ENCODE data around the gene AMH. TPM values are rescaled to one million over a fixed set of nuclear protein-coding genes. Genes with fewer than 3 reads are reported as not detected.

Gene AMH
- total RNA-seq, 1 donor = under 0.01 TPM

- Histone ChIP-seq H3K4me3 (ENCODE audit: insufficient read depth, low read length) (no peak overlapping the region), H3K4me2 (ENCODE audit: insufficient read depth, low read length) (no peak overlapping the region)
- TF ChIP-seq CTCF (IDR thresholded peaks at IDR 0.05; ENCODE audit: extremely low read depth, low read depth, low read length) = no peak
Observed at GRCh38 chr19:2283835-2284507, 34.8 kb downstream of the AMH start.

GRCh38 chr19:2286402-2287140, 37.4 kb downstream of the AMH start:
- Histone ChIP-seq H3K27ac (ENCODE audit: low read depth, low read length) (no peak overlapping the region), H3K4me3 (ENCODE audit: insufficient read depth, low read length) (no peak overlapping the region), H4K20me1 (ENCODE audit: insufficient read depth, low read length) (peaks cover 75% of the 10 kb centered on the region), H2AFZ (ENCODE audit: low read length) (no peak overlapping the region), H3K27me3 (ENCODE audit: insufficient read depth, low read length) (peaks cover 32% of the 10 kb centered on the region), H3K4me1 (ENCODE audit: insufficient read depth, low read length) (peaks cover 7% of the 10 kb centered on the region), H3K9me3 (ENCODE audit: low read depth, low read length) (no peaks in the 10 kb centered on the region), H3K79me2 (ENCODE audit: insufficient read depth, low read length) (no peaks in the 10 kb centered on the region), H3K4me2 (ENCODE audit: insufficient read depth, low read length) (no peak overlapping the region), H3K36me3 (ENCODE audit: insufficient read depth, low read length) (no peaks in the 10 kb centered on the region)
- no peak for TF ChIP-seq CTCF (IDR thresholded peaks at IDR 0.05; ENCODE audit: extremely low read depth, low read depth, low read length)
- peak; percentile 73 for DNase-seq (ENCODE audit: insufficient read length, low spot score, missing footprints)

More at GRCh38 chr19:2283835-2284507, 34.8 kb downstream of the AMH start:
- H4K20me1 ChIP-seq (ENCODE audit: insufficient read depth, low read length) = peaks cover 59% of the 10 kb centered on the region
- H3K9me3 ChIP-seq (ENCODE audit: low read depth, low read length) = no peaks in the 10 kb centered on the region
- H3K4me1 ChIP-seq (ENCODE audit: insufficient read depth, low read length) = peaks cover 7% of the 10 kb centered on the region
- peaks cover 7% of the 10 kb centered on the region for H3K27me3 ChIP-seq (ENCODE audit: insufficient read depth, low read length)
- H3K79me2 ChIP-seq (ENCODE audit: insufficient read depth, low read length) = no peaks in the 10 kb centered on the region
- H3K27ac ChIP-seq (ENCODE audit: low read depth, low read length) = no peak overlapping the region
- DNase-seq (ENCODE audit: insufficient read length, low spot score, missing footprints) = peak; percentile 10
- H3K36me3 ChIP-seq (ENCODE audit: insufficient read depth, low read length) = no peaks in the 10 kb centered on the region
- no peak overlapping the region for H2AFZ ChIP-seq (ENCODE audit: low read length)

GRCh38 chr19:2287585-2288337, 38.6 kb downstream of the AMH start:
- TF ChIP-seq CTCF (IDR thresholded peaks at IDR 0.05; ENCODE audit: extremely low read depth, low read depth, low read length) = no peak
- H3K27me3 ChIP-seq (ENCODE audit: insufficient read depth, low read length) = peaks cover 36% of the 10 kb centered on the region
- H3K79me2 ChIP-seq (ENCODE audit: insufficient read depth, low read length) = no peaks in the 10 kb centered on the region

More at GRCh38 chr19:2287585-2288337, 38.6 kb downstream of the AMH start:
- peak; percentile 83 for DNase-seq (ENCODE audit: insufficient read length, low spot score, missing footprints)
- no peaks in the 10 kb centered on the region for H3K36me3 ChIP-seq (ENCODE audit: insufficient read depth, low read length)
- no peak overlapping the region for H3K4me3 ChIP-seq (ENCODE audit: insufficient read depth, low read length)
- no peak overlapping the region for H2AFZ ChIP-seq (ENCODE audit: low read length)
- H3K4me2 ChIP-seq (ENCODE audit: insufficient read depth, low read length) = no peak overlapping the region
- H4K20me1 ChIP-seq (ENCODE audit: insufficient read depth, low read length) = peaks cover 71% of the 10 kb centered on the region
- no peak overlapping the region for H3K27ac ChIP-seq (ENCODE audit: low read depth, low read length)
- H3K4me1 ChIP-seq (ENCODE audit: insufficient read depth, low read length) = no peaks in the 10 kb centered on the region
- H3K9me3 ChIP-seq (ENCODE audit: low read depth, low read length) = no peaks in the 10 kb centered on the region
